ENCODE data around the gene ARSB. TPM values are rescaled to one million over a fixed set of nuclear protein-coding genes. Genes with fewer than 3 reads are reported as not detected.

The ARSB gene
- polyA plus RNA-seq, 1 of the 3 experiments (the other 2 are of a cell fraction), result 12.5 TPM

- H3K4me2 ChIP-seq, result no peak overlapping the region
- no peak for DNase-seq
- ChIA-PET POLR2A (no interaction called here), CTCF (interaction anchor here (1.4 kb wide), 1 partner anchor 442 kb away, joined by 4 read pairs; no protein-coding TSS in a partner anchor)
- H3K9me3 ChIP-seq, result no peaks in the 10 kb centered on the region
- no peaks in the 10 kb centered on the region for H3K9me2 ChIP-seq
- no peak overlapping the region for H3K4me3 ChIP-seq (ENCODE audit: low read depth in 2 of 2, low read length in 1 of 2)
- H3K27me3 ChIP-seq (ENCODE audit: insufficient read depth), result no peaks in the 10 kb centered on the region
- H3K9ac ChIP-seq, result no peak overlapping the region
- no peaks in the 10 kb centered on the region for H4K20me1 ChIP-seq (ENCODE audit: insufficient read depth)
- no peak overlapping the region for H2AFZ ChIP-seq (ENCODE audit: low read depth)
- H3K79me2 ChIP-seq (ENCODE audit: insufficient read depth), result peaks cover 23% of the 10 kb centered on the region
- H3K4me1 ChIP-seq (ENCODE audit: control insufficient read depth in 1 of 2, insufficient read depth in 2 of 2, low read depth in 1 of 2, low read length in 1 of 2), result peaks cover 4 to 21% of the 10 kb centered on the region in 2 experiments; a peak in 2 of 4 replicates
- H3K36me3 ChIP-seq (replicated peaks in 1 of 2; ENCODE audit: control insufficient read depth in 1 of 2, insufficient read depth in 2 of 2, low read length in 1 of 2), result no peaks in the 10 kb centered on the region
- H3K27ac ChIP-seq (ENCODE audit: low read depth in 2 of 2, low read length in 1 of 2), result no peak overlapping the region
- H3F3A ChIP-seq (replicated peaks; ENCODE audit: insufficient read depth), result peaks cover 13% of the 10 kb centered on the region
- 83% methylated on average over 7 of the region's 7 CpGs for WGBS (ENCODE audit: low lambda C conversion rate)
- TF ChIP-seq MEF2A (IDR thresholded peaks at IDR 0.05; ENCODE audit: borderline replicate concordance, low read depth) (no peak), FOXJ3 (CRISPR knock-in tag; IDR thresholded peaks at IDR 0.05) (no peak), REST (IDR thresholded peaks at IDR 0.05; ENCODE audit: low read depth, low read length) (no peak), NRF1 (IDR thresholded peaks at IDR 0.05; ENCODE audit: low read depth, low read length) (no peak), SMC3 (IDR thresholded peaks at IDR 0.05; ENCODE audit: low read depth, low read length) (no peak), CTCF (IDR thresholded peaks at IDR 0.05) (no peak), POLR2AphosphoS5 (IDR thresholded peaks at IDR 0.05; ENCODE audit: low read depth, low read length) (no peak), YY1 (IDR thresholded peaks at IDR 0.05; ENCODE audit: low read depth) (no peak), RCOR1 (IDR thresholded peaks at IDR 0.05; ENCODE audit: low read length) (no peak), TCF12 (IDR thresholded peaks at IDR 0.05) (no peak), TEAD4 (IDR thresholded peaks at IDR 0.05; ENCODE audit: borderline replicate concordance, insufficient read depth) (no peak), USF2 (IDR thresholded peaks at IDR 0.05; ENCODE audit: borderline replicate concordance, low read depth, low read length) (no peak), GATA2 (CRISPR knock-in tag; IDR thresholded peaks at IDR 0.05) (no peak)
Measured at GRCh38 chr5:78979117-78979742, 5.9 kb downstream of the ARSB start.

Measured in SK-N-SH (cell line).